ENCODE measurements around the gene CCDC85C.

CCDC85C gene

GRCh38 chr14:99589651-99590530 lies 14.1 kb downstream of the CCDC85C start:
- Histone ChIP-seq H3K9me3 (no peaks in the 10 kb centered on the region), H3K4me1 (peaks cover 0 to 19% (median 5%) of the 10 kb centered on the region in 4 donors), H3K36me3 (no peaks in the 10 kb centered on the region), H3K27me3 (no peaks in the 10 kb centered on the region), H3K27ac (no peak overlapping the region), H3K4me3 (no peak overlapping the region)
- intact Hi-C loops (cut with DNase I; ENCODE audit: low total_unique reads), result no loop called here
- DNase-seq, result no peak
- TF ChIP-seq CTCF (IDR thresholded peaks at IDR 0.05), result no peak

GRCh38 chr14:99589031-99589441 lies 15.0 kb downstream of the CCDC85C start:
- Histone ChIP-seq H3K27ac (no peak overlapping the region), H3K4me1 (peaks cover 0 to 19% (median 5%) of the 10 kb centered on the region in 4 donors), H3K36me3 (no peaks in the 10 kb centered on the region), H3K4me3 (no peak overlapping the region), H3K27me3 (no peaks in the 10 kb centered on the region), H3K9me3 (no peaks in the 10 kb centered on the region)
- TF ChIP-seq CTCF (IDR thresholded peaks at IDR 0.05), result no peak
- no peak for DNase-seq
- intact Hi-C loops (cut with DNase I; ENCODE audit: low total_unique reads), result no loop called here

GRCh38 chr14:99587460-99588278 lies 16.3 kb downstream of the CCDC85C start:
- no peak for DNase-seq
- Histone ChIP-seq H3K27me3 (no peaks in the 10 kb centered on the region), H3K4me3 (no peak overlapping the region), H3K36me3 (no peaks in the 10 kb centered on the region), H3K9me3 (no peaks in the 10 kb centered on the region), H3K4me1 (peaks cover 0 to 19% (median 5%) of the 10 kb centered on the region in 4 donors), H3K27ac (no peak overlapping the region)
- TF ChIP-seq CTCF (IDR thresholded peaks at IDR 0.05), result no peak
- intact Hi-C loops (cut with DNase I; ENCODE audit: low total_unique reads), result no loop called here

- no peaks in the 10 kb centered on the region for H3K36me3 ChIP-seq
- H3K4me3 ChIP-seq, result no peak overlapping the region
- intact Hi-C loops (cut with DNase I; ENCODE audit: low total_unique reads), result no loop called here
- H3K27me3 ChIP-seq, result no peaks in the 10 kb centered on the region
- peaks cover 0 to 19% (median 5%) of the 10 kb centered on the region in 4 donors for H3K4me1 ChIP-seq
- no peak overlapping the region for H3K27ac ChIP-seq
- no peak for TF ChIP-seq CTCF (IDR thresholded peaks at IDR 0.05)
- no peak for DNase-seq
- H3K9me3 ChIP-seq, result no peaks in the 10 kb centered on the region
Observed at GRCh38 chr14:99586761-99587459, 17.1 kb downstream of the CCDC85C start.

GRCh38 chr14:99586054-99586760 lies 17.8 kb downstream of the CCDC85C start:
- H3K9me3 ChIP-seq, result no peaks in the 10 kb centered on the region
- H3K4me1 ChIP-seq, result peaks cover 0 to 17% (median 4%) of the 10 kb centered on the region in 4 donors
- no peak for DNase-seq
- no peak overlapping the region for H3K4me3 ChIP-seq
- H3K27ac ChIP-seq, result no peak overlapping the region
- intact Hi-C loops (cut with DNase I; ENCODE audit: low total_unique reads), result no loop called here
- no peak for TF ChIP-seq CTCF (IDR thresholded peaks at IDR 0.05)
- no peaks in the 10 kb centered on the region for H3K36me3 ChIP-seq
- H3K27me3 ChIP-seq, result no peaks in the 10 kb centered on the region

Data from tibial artery (tissue), 4 donors.